Liver (tissue), 2 donors: Measurements from ENCODE around the gene ATOH1.

Experiments used
- TF ChIP-seq, protein P1 (sequence below): fragments of 150-350 bp; IDR thresholded peaks from 2 replicates; pipeline ENCODE4 v1.5.1; 2017; ENCODE audit warnings: improper control_type of control experiment, low read depth, low read length; ENCODE audit not compliant: missing input control
- TF ChIP-seq, protein P2 (sequence below): IDR thresholded peaks from 2 replicates; pipeline ENCODE4 v1.6.1; 2016; ENCODE audit warnings: antibody characterized with exemption, mild to moderate bottlenecking
- donor health status: healthy.

DNA sequence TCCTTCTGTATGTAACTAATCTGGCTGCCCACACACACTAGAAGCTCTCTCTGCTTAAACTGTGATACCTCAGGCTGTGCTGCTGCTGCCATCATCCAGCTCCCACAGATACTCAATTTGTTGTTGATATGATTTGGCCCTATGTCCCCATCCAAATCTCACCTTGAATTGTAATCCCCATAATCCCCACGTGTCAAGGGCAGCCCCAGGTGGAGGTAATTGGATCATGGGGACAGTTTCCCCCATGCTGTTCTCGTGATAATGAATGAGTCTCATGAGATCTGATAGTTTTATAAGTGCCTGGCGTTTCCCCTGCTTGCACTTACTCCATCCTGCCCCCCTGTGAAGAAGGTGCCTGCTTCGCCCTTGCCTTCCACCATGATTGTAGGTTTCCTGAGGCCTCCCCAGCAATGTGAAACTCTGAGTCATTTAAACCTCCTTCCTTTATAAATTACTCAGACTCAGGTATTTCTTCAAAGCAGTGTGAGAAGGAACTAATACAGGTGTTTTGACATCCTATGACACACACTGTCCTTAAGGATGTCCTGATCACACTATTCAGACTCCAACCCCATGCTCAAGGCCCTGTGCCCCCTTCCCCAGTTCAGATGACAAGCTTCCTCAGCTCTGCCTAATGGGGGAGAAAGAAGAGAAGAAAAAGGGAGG lies 2.9 kb upstream of the ATOH1 start:
- TF ChIP-seq, protein P1, sequence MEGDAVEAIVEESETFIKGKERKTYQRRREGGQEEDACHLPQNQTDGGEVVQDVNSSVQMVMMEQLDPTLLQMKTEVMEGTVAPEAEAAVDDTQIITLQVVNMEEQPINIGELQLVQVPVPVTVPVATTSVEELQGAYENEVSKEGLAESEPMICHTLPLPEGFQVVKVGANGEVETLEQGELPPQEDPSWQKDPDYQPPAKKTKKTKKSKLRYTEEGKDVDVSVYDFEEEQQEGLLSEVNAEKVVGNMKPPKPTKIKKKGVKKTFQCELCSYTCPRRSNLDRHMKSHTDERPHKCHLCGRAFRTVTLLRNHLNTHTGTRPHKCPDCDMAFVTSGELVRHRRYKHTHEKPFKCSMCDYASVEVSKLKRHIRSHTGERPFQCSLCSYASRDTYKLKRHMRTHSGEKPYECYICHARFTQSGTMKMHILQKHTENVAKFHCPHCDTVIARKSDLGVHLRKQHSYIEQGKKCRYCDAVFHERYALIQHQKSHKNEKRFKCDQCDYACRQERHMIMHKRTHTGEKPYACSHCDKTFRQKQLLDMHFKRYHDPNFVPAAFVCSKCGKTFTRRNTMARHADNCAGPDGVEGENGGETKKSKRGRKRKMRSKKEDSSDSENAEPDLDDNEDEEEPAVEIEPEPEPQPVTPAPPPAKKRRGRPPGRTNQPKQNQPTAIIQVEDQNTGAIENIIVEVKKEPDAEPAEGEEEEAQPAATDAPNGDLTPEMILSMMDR, result no peak
- TF ChIP-seq, protein P2, sequence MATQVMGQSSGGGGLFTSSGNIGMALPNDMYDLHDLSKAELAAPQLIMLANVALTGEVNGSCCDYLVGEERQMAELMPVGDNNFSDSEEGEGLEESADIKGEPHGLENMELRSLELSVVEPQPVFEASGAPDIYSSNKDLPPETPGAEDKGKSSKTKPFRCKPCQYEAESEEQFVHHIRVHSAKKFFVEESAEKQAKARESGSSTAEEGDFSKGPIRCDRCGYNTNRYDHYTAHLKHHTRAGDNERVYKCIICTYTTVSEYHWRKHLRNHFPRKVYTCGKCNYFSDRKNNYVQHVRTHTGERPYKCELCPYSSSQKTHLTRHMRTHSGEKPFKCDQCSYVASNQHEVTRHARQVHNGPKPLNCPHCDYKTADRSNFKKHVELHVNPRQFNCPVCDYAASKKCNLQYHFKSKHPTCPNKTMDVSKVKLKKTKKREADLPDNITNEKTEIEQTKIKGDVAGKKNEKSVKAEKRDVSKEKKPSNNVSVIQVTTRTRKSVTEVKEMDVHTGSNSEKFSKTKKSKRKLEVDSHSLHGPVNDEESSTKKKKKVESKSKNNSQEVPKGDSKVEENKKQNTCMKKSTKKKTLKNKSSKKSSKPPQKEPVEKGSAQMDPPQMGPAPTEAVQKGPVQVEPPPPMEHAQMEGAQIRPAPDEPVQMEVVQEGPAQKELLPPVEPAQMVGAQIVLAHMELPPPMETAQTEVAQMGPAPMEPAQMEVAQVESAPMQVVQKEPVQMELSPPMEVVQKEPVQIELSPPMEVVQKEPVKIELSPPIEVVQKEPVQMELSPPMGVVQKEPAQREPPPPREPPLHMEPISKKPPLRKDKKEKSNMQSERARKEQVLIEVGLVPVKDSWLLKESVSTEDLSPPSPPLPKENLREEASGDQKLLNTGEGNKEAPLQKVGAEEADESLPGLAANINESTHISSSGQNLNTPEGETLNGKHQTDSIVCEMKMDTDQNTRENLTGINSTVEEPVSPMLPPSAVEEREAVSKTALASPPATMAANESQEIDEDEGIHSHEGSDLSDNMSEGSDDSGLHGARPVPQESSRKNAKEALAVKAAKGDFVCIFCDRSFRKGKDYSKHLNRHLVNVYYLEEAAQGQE, result no peak
